ENCODE results near the gene PPARG. TPM values are rescaled to one million over a fixed set of nuclear protein-coding genes. Genes with fewer than 3 reads are reported as not detected.

Gene PPARG
- total and polyA plus RNA-seq, 10 of the 15 experiments (the other 5 are each of a cell fraction or from before 2014, with no cell fraction given), result 0.06 to 0.86 (median 0.12) TPM; not detected in 5

DNA sequence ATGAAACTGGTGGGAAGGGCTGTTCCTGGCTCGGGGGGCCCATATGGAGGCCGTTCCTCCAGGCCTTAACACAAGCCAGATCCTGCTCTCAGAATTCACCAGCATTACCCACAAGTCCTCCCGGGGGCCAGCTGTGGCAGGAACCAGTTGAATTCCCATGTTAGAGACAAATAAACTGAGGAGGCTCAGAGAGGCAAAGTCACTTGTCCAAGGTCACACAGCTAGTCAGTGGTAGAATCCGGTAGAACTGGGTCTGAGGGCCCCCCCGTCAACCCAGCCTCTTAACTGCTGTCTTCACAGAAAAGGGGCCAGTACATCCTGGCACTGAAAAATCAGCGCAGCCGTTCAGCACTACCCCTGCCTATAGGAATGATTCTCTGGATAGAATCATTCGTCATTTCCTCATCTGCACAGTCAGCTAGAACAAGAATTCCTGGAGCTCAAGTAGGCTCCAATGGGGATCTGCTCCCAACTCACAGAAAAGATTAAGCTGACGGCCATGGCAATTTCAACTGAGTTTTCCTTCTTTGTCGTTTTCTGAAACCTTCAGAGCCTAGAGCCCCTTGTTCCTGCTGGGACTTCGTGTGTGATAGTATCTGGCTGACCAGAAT is 183.2 kb downstream of the PPARG start:
- in situ Hi-C loops (cut with MboI) (no loop called here), intact Hi-C loops (cut with micrococcal nuclease; ENCODE audit: unreplicated experiment) (loop anchor here (10.0 kb wide), 1 partner anchor 177 kb away; no protein-coding TSS in a partner anchor)
- ATAC-seq (no peak), FAIRE-seq (no peak), DNase-seq (ENCODE audit: low read depth, low spot score) (no peak)
- no peaks in the 10 kb centered on the region for H3K36me3 ChIP-seq (ENCODE audit: control insufficient read depth in 2 of 2, insufficient read depth in 2 of 2, low read length in 1 of 2)
- no peak overlapping the region for H3K4me2 ChIP-seq (ENCODE audit: control insufficient read depth, insufficient read depth)
- ChIA-PET POLR2A (no interaction called here), SMC1A (ENCODE audit: uncharacterized antibody, unreplicated experiment) (no interaction called here), CTCF (interaction anchor here (4.9 kb wide), 1 partner anchor 336 kb away, joined by 16 read pairs; no protein-coding TSS in a partner anchor), RAD21 (ENCODE audit: unreplicated experiment) (interaction anchor here (1.2 kb wide), 1 partner anchor 327 kb away, joined by 3 read pairs; no protein-coding TSS in a partner anchor)
- no TSS peak for BruUV-seq (replicated peaks)
- H3K27me3 ChIP-seq (replicated peaks in 1 of 2; ENCODE audit: control insufficient read depth in 2 of 2, insufficient read depth in 2 of 2, low read length in 1 of 2), result 0 out of 4 replicates have a peak, but pooled peaks cover 0 to 2% of the 10 kb centered on the region in 2 experiments
- H3K79me2 ChIP-seq (ENCODE audit: control insufficient read depth, insufficient read depth, low read length), result no peaks in the 10 kb centered on the region
- no peaks in the 10 kb centered on the region for H4K20me1 ChIP-seq (ENCODE audit: control insufficient read depth, insufficient read depth)
- H3K9ac ChIP-seq (ENCODE audit: control insufficient read depth, insufficient read depth, low read length), result no peak overlapping the region
- H3K9me3 ChIP-seq (replicated peaks; ENCODE audit: control insufficient read depth, insufficient read depth, low read length), result no peaks in the 10 kb centered on the region
- H3K4me3 ChIP-seq, result no peak overlapping the region
- WGBS (ENCODE audit: insufficient coverage, insufficient replicate concordance, low lambda C conversion rate, missing lambda C conversion rate), result 32% methylated on average over 11 of the region's 11 CpGs
- no peaks in the 10 kb centered on the region for H3K4me1 ChIP-seq (ENCODE audit: control insufficient read depth, insufficient read depth, low read length)
- no peak overlapping the region for H3K27ac ChIP-seq (ENCODE audit: control insufficient read depth, insufficient read depth)
- TF ChIP-seq, protein P1, sequence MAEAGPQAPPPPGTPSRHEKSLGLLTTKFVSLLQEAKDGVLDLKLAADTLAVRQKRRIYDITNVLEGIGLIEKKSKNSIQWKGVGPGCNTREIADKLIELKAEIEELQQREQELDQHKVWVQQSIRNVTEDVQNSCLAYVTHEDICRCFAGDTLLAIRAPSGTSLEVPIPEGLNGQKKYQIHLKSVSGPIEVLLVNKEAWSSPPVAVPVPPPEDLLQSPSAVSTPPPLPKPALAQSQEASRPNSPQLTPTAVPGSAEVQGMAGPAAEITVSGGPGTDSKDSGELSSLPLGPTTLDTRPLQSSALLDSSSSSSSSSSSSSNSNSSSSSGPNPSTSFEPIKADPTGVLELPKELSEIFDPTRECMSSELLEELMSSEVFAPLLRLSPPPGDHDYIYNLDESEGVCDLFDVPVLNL (IDR thresholded peaks at IDR 0.05; ENCODE audit: low read depth, low read length), result no peak
- TF ChIP-seq MEF2B (IDR thresholded peaks at IDR 0.05; ENCODE audit: partially characterized antibody, poor library complexity, severe bottlenecking), result no peak
- TF ChIP-seq CREM (IDR thresholded peaks at IDR 0.05; ENCODE audit: low read depth), result no peak
- TF ChIP-seq EZH2 (IDR thresholded peaks at IDR 0.05; ENCODE audit: borderline replicate concordance, control insufficient read depth, low read depth, low read length), result no peak
- TF ChIP-seq YBX1 (IDR thresholded peaks at IDR 0.05), result no peak
- TF ChIP-seq PML (IDR thresholded peaks at IDR 0.05; ENCODE audit: low read length), result no peak
- no peak for TF ChIP-seq CHD2 (IDR thresholded peaks at IDR 0.05; ENCODE audit: borderline replicate concordance, low read depth, low read length)
- no peak for TF ChIP-seq BRCA1 (IDR thresholded peaks at IDR 0.05; ENCODE audit: low read depth, low read length)
- TF ChIP-seq, protein P2, sequence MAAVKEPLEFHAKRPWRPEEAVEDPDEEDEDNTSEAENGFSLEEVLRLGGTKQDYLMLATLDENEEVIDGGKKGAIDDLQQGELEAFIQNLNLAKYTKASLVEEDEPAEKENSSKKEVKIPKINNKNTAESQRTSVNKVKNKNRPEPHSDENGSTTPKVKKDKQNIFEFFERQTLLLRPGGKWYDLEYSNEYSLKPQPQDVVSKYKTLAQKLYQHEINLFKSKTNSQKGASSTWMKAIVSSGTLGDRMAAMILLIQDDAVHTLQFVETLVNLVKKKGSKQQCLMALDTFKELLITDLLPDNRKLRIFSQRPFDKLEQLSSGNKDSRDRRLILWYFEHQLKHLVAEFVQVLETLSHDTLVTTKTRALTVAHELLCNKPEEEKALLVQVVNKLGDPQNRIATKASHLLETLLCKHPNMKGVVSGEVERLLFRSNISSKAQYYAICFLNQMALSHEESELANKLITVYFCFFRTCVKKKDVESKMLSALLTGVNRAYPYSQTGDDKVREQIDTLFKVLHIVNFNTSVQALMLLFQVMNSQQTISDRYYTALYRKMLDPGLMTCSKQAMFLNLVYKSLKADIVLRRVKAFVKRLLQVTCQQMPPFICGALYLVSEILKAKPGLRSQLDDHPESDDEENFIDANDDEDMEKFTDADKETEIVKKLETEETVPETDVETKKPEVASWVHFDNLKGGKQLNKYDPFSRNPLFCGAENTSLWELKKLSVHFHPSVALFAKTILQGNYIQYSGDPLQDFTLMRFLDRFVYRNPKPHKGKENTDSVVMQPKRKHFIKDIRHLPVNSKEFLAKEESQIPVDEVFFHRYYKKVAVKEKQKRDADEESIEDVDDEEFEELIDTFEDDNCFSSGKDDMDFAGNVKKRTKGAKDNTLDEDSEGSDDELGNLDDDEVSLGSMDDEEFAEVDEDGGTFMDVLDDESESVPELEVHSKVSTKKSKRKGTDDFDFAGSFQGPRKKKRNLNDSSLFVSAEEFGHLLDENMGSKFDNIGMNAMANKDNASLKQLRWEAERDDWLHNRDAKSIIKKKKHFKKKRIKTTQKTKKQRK (IDR thresholded peaks at IDR 0.05; ENCODE audit: low read depth, low read length), result no peak
- no peak for TF ChIP-seq CEBPB (IDR thresholded peaks at IDR 0.05; ENCODE audit: borderline replicate concordance in 1 of 2, low read depth in 2 of 2, low read length in 2 of 2)
- no peak for TF ChIP-seq CHD1 (IDR thresholded peaks at IDR 0.05; ENCODE audit: low read depth, low read length)
- TF ChIP-seq, protein P3, sequence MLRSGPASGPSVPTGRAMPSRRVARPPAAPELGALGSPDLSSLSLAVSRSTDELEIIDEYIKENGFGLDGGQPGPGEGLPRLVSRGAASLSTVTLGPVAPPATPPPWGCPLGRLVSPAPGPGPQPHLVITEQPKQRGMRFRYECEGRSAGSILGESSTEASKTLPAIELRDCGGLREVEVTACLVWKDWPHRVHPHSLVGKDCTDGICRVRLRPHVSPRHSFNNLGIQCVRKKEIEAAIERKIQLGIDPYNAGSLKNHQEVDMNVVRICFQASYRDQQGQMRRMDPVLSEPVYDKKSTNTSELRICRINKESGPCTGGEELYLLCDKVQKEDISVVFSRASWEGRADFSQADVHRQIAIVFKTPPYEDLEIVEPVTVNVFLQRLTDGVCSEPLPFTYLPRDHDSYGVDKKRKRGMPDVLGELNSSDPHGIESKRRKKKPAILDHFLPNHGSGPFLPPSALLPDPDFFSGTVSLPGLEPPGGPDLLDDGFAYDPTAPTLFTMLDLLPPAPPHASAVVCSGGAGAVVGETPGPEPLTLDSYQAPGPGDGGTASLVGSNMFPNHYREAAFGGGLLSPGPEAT (IDR thresholded peaks at IDR 0.05; ENCODE audit: low read depth), result no peak
- TF ChIP-seq IKZF2 (IDR thresholded peaks at IDR 0.05), result no peak
- TF ChIP-seq TCF12 (IDR thresholded peaks at IDR 0.05; ENCODE audit: low read depth, low read length), result no peak
- no peak for TF ChIP-seq BMI1 (IDR thresholded peaks at IDR 0.05; ENCODE audit: borderline replicate concordance)
- no peak for TF ChIP-seq ZSCAN29 (IDR thresholded peaks at IDR 0.05)
- TF ChIP-seq NR2F1 (conservative IDR thresholded peaks at IDR 0.05), result no peak
- no peak overlapping the region for H2AFZ ChIP-seq (ENCODE audit: control insufficient read depth, low read depth, low read length)
